ENCODE results near the gene MAPK8IP2. TPM values are rescaled to one million over a fixed set of nuclear protein-coding genes. Genes with fewer than 3 reads are reported as not detected.

MAPK8IP2 gene
- total RNA-seq, 1 experiment from 2014 or later: 1.3 TPM

- H3K36me3 ChIP-seq (ENCODE audit: insufficient read depth, low read length): no peaks in the 10 kb centered on the region
- no peaks in the 10 kb centered on the region for H4K20me1 ChIP-seq (ENCODE audit: insufficient read depth, low read depth, low read length)
- H3K79me2 ChIP-seq (ENCODE audit: low read length): peaks cover 1% of the 10 kb centered on the region
- peak overlapping the region; percentile 73 for H3K9ac ChIP-seq (ENCODE audit: low read length)
- H3K4me2 ChIP-seq (ENCODE audit: low read depth, low read length, poor library complexity, severe bottlenecking): peak overlapping the region; percentile 89
- no peaks in the 10 kb centered on the region for H3K9me3 ChIP-seq (ENCODE audit: low read length)
- H2AFZ ChIP-seq (ENCODE audit: low read length): peak overlapping the region; percentile 97
- H3K27ac ChIP-seq (ENCODE audit: low read length): peak overlapping the region; percentile 89
- DNase-seq: peak; percentile 74
- H3K9me2 ChIP-seq (replicated peaks; ENCODE audit: insufficient read depth, low read length): no peaks in the 10 kb centered on the region
- no peaks in the 10 kb centered on the region for H3K27me3 ChIP-seq (ENCODE audit: low read length)
- H3K4me3 ChIP-seq (ENCODE audit: low read length): peak overlapping the region; percentile 65
- H3K4me1 ChIP-seq (ENCODE audit: low read length): peaks cover 43% of the 10 kb centered on the region
Observed at GRCh38 chr22:50621948-50622722, 21.5 kb downstream of the MAPK8IP2 start.

- peak overlapping the region; percentile 97; the same call in 1 of the 2 replicates for H2AFZ ChIP-seq (ENCODE audit: low read length)
- DNase-seq: no peak
- peaks cover 8% of the 10 kb centered on the region for H3K79me2 ChIP-seq (ENCODE audit: low read length)
- no peaks in the 10 kb centered on the region for H3K9me3 ChIP-seq (ENCODE audit: low read length)
- H3K27ac ChIP-seq (ENCODE audit: low read length): 0 out of 2 replicates have a peak overlapping the region, but pooled peaks have one; percentile 89
- no peaks in the 10 kb centered on the region for H3K27me3 ChIP-seq (ENCODE audit: low read length)
- peaks cover 46% of the 10 kb centered on the region for H3K4me1 ChIP-seq (ENCODE audit: low read length)
- H3K9ac ChIP-seq (ENCODE audit: low read length): peak overlapping the region; percentile 73
- no peaks in the 10 kb centered on the region for H4K20me1 ChIP-seq (ENCODE audit: insufficient read depth, low read depth, low read length)
- H3K36me3 ChIP-seq (ENCODE audit: insufficient read depth, low read length): no peaks in the 10 kb centered on the region
- H3K4me2 ChIP-seq (ENCODE audit: low read depth, low read length, poor library complexity, severe bottlenecking): peak overlapping the region; percentile 89
- peak overlapping the region; percentile 65; the same call in 1 of the 2 replicates for H3K4me3 ChIP-seq (ENCODE audit: low read length)
- H3K9me2 ChIP-seq (replicated peaks; ENCODE audit: insufficient read depth, low read length): no peaks in the 10 kb centered on the region
Observed at GRCh38 chr22:50622723-50623327, 22.2 kb downstream of the MAPK8IP2 start.

GRCh38 chr22:50624347-50625130, 23.9 kb downstream of the MAPK8IP2 start:
- DNase-seq: no peak
- Histone ChIP-seq H3K4me2 (ENCODE audit: low read depth, low read length, poor library complexity, severe bottlenecking) (no peak overlapping the region), H4K20me1 (ENCODE audit: insufficient read depth, low read depth, low read length) (no peaks in the 10 kb centered on the region), H3K36me3 (ENCODE audit: insufficient read depth, low read length) (no peaks in the 10 kb centered on the region), H3K4me3 (ENCODE audit: low read length) (no peak overlapping the region), H2AFZ (ENCODE audit: low read length) (no peak overlapping the region), H3K27me3 (ENCODE audit: low read length) (no peaks in the 10 kb centered on the region), H3K9me2 (replicated peaks; ENCODE audit: insufficient read depth, low read length) (no peaks in the 10 kb centered on the region), H3K79me2 (ENCODE audit: low read length) (peaks cover 9% of the 10 kb centered on the region), H3K9ac (ENCODE audit: low read length) (no peak overlapping the region), H3K4me1 (ENCODE audit: low read length) (peaks cover 52% of the 10 kb centered on the region), H3K9me3 (ENCODE audit: low read length) (no peaks in the 10 kb centered on the region), H3K27ac (ENCODE audit: low read length) (no peak overlapping the region)

GRCh38 chr22:50625131-50625567, 24.6 kb downstream of the MAPK8IP2 start:
- Histone ChIP-seq H3K36me3 (ENCODE audit: insufficient read depth, low read length) (no peaks in the 10 kb centered on the region), H3K9me3 (ENCODE audit: low read length) (no peaks in the 10 kb centered on the region), H3K4me2 (ENCODE audit: low read depth, low read length, poor library complexity, severe bottlenecking) (no peak overlapping the region), H3K4me3 (ENCODE audit: low read length) (no peak overlapping the region), H3K27me3 (ENCODE audit: low read length) (no peaks in the 10 kb centered on the region), H3K4me1 (ENCODE audit: low read length) (peaks cover 46% of the 10 kb centered on the region), H2AFZ (ENCODE audit: low read length) (no peak overlapping the region), H3K9ac (ENCODE audit: low read length) (no peak overlapping the region), H3K9me2 (replicated peaks; ENCODE audit: insufficient read depth, low read length) (no peaks in the 10 kb centered on the region), H3K79me2 (ENCODE audit: low read length) (peaks cover 9% of the 10 kb centered on the region), H4K20me1 (ENCODE audit: insufficient read depth, low read depth, low read length) (no peaks in the 10 kb centered on the region), H3K27ac (ENCODE audit: low read length) (no peak overlapping the region)
- DNase-seq: no peak

DNA sequence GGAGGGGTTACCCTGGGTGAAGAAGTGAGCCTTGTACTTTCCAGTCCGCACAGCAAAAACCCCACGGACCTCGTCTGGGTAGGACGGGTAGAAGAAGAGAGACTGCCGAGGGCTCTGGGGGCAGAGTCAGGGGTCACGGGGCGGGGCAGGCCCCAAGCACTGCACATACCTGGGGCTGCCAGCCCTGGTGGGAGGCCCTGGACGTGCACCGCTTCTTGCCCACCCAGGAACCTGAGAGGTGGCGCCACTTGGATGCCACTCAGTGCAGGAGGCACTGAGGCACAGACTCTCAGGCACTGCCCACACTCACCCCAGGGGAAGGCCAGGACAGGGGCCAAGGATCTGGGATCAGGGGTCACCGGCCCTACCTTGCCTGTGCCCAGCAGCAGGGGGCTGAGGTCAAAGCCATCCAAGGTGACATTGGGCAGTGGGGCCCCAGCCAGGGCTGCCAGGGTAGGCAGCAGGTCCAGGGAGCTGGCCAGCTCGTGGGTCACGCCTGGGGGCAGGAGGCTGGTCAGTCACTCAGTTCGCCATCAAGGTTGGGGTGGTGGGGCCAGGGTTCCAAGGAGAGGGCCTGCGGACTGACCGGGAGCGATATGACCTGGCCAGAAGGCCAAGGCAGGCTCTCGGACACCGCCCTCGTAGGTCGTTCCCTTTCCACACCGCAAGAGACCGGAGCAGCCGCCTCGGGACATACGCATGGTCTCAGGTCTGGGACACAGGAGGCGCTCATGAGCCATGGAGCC, 25.1 kb downstream of the MAPK8IP2 start:
- Histone ChIP-seq H2AFZ (ENCODE audit: low read length) (no peak overlapping the region), H3K4me2 (ENCODE audit: low read depth, low read length, poor library complexity, severe bottlenecking) (no peak overlapping the region), H4K20me1 (ENCODE audit: insufficient read depth, low read depth, low read length) (no peaks in the 10 kb centered on the region), H3K27me3 (ENCODE audit: low read length) (no peaks in the 10 kb centered on the region), H3K9me2 (replicated peaks; ENCODE audit: insufficient read depth, low read length) (no peaks in the 10 kb centered on the region), H3K9ac (ENCODE audit: low read length) (no peak overlapping the region), H3K79me2 (ENCODE audit: low read length) (peaks cover 9% of the 10 kb centered on the region), H3K9me3 (ENCODE audit: low read length) (no peaks in the 10 kb centered on the region), H3K4me1 (ENCODE audit: low read length) (peaks cover 42% of the 10 kb centered on the region), H3K36me3 (ENCODE audit: insufficient read depth, low read length) (no peaks in the 10 kb centered on the region), H3K4me3 (ENCODE audit: low read length) (no peak overlapping the region), H3K27ac (ENCODE audit: low read length) (no peak overlapping the region)
- DNase-seq: no peak

DNA sequence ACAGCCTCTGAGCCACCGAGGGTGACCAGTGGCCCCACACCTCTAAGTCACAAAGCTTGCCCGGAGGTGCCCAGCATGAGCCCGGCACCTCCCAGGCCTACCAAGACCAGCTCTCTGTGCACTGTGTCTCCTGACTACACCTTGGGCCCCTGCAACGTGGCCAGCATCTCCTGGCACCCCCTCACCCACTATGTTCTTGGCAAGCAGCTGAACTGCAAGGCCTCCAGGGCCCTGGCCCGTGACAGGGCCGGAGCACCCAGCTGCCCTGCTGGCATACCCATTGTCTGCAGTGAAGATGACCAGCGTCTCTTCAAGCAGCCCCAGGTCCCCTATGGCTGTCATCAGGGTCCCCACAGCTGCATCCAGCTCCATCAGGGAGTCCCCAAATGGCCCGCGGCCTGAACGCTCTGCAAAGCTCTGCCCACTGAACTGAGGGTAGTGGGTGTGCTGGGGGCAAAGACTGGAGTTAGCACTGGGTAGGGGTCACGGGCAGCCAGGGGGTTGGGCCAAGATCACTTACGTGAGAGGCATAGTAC, 25.8 kb downstream of the MAPK8IP2 start:
- Histone ChIP-seq H3K36me3 (ENCODE audit: insufficient read depth, low read length) (no peaks in the 10 kb centered on the region), H4K20me1 (ENCODE audit: insufficient read depth, low read depth, low read length) (no peaks in the 10 kb centered on the region), H3K4me1 (ENCODE audit: low read length) (peaks cover 36% of the 10 kb centered on the region), H3K9me2 (replicated peaks; ENCODE audit: insufficient read depth, low read length) (no peaks in the 10 kb centered on the region), H3K27ac (ENCODE audit: low read length) (no peak overlapping the region), H3K79me2 (ENCODE audit: low read length) (peaks cover 9% of the 10 kb centered on the region), H3K4me2 (ENCODE audit: low read depth, low read length, poor library complexity, severe bottlenecking) (peak overlapping the region; percentile 87), H3K9ac (ENCODE audit: low read length) (peak overlapping the region; percentile 95; the same call in 1 of the 2 replicates), H3K27me3 (ENCODE audit: low read length) (no peaks in the 10 kb centered on the region), H3K4me3 (ENCODE audit: low read length) (peak overlapping the region; percentile 90; the same call in 1 of the 2 replicates), H3K9me3 (ENCODE audit: low read length) (no peaks in the 10 kb centered on the region), H2AFZ (ENCODE audit: low read length) (no peak overlapping the region)
- no peak for DNase-seq

DNA sequence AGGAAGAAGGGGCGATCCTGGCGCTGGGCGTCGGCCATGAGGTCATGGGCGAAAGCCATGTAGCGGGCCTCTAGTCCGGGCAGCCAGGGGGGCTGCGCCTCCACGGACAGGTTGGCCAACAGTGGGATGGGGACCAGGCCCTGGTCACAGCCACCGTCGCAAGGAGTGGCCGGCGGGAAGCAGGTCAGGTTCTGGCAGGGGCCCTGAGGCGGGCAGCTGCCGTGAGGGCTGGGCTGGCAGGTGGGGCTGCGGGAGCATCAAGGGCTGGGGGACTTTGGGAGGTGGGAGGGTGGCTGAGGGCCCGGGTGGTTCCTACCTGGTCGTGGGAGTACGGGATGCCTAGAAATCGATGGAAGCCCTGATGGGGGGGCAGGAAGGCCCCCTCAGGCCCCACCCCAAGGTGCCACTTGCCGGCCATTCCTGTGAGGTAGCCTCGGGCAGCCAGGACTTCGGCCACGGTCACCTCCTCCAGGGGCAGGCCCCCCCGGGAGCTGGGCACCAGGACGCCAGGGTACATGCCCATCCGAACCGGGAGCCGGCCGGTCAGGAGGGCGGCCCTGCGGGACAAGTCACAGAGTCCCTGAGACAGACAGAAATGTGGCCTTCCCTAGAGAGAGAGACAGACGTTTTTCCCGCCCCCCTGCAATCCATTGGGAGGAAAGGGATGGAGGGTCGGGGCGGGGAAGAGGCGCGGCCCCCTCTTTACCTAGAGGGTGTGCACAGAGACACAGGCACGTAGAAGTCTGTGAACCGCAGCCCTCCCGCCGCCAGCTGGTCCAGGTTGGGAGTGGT, 26.5 kb downstream of the MAPK8IP2 start:
- no peaks in the 10 kb centered on the region for H3K9me2 ChIP-seq (replicated peaks; ENCODE audit: insufficient read depth, low read length)
- peak overlapping the region; percentile 87 for H3K4me2 ChIP-seq (ENCODE audit: low read depth, low read length, poor library complexity, severe bottlenecking)
- peaks cover 29% of the 10 kb centered on the region for H3K4me1 ChIP-seq (ENCODE audit: low read length)
- peak overlapping the region; percentile 95 for H3K9ac ChIP-seq (ENCODE audit: low read length)
- peak overlapping the region; percentile 90 for H3K4me3 ChIP-seq (ENCODE audit: low read length)
- no peaks in the 10 kb centered on the region for H4K20me1 ChIP-seq (ENCODE audit: insufficient read depth, low read depth, low read length)
- DNase-seq: peak; percentile 70
- peaks cover 9% of the 10 kb centered on the region for H3K79me2 ChIP-seq (ENCODE audit: low read length)
- H3K27me3 ChIP-seq (ENCODE audit: low read length): no peaks in the 10 kb centered on the region
- no peaks in the 10 kb centered on the region for H3K9me3 ChIP-seq (ENCODE audit: low read length)
- no peak overlapping the region for H3K27ac ChIP-seq (ENCODE audit: low read length)
- H3K36me3 ChIP-seq (ENCODE audit: insufficient read depth, low read length): no peaks in the 10 kb centered on the region
- peak overlapping the region; percentile 89; the same call in 1 of the 2 replicates for H2AFZ ChIP-seq (ENCODE audit: low read length)

All from Karpas-422 (cell line).